Astrocyte (in vitro differentiated cells and primary cell): ENCODE measurements around the gene ADGRA3. TPM values are rescaled to one million over a fixed set of nuclear protein-coding genes. Genes with fewer than 3 reads are reported as not detected.

ENCODE experiments used
- DNase-seq: peaks from one replicate; pipeline ENCODE4 v3.0.0-alpha.2; 2010; ENCODE audit warnings: low read depth
- FAIRE-seq: peaks from 2 replicates; lab custom pipeline; 2011; peaks lifted over from hg19 to GRCh38; lab: Jason Lieb, UNC
- H2AFZ ChIP-seq: 2 replicates; pipeline ENCODE4 v1.6.0; 2012; ENCODE audit warnings: low read depth, low read length, inconsistent platforms
- H3K27ac ChIP-seq: 2 replicates; pipeline ENCODE4 v1.5.1; 2011; ENCODE audit warnings: low read depth, low read length, inconsistent platforms
- H3K27me3 ChIP-seq: 2 replicates; pipeline ENCODE4 v1.6.0; 2011; ENCODE audit warnings: low read length, inconsistent platforms; ENCODE audit not compliant: insufficient read depth
- H3K36me3 ChIP-seq: 2 replicates; pipeline ENCODE4 v1.5.1; 2011; ENCODE audit warnings: low read length, inconsistent platforms; ENCODE audit not compliant: insufficient read depth
- H3K4me1 ChIP-seq: 2 replicates; pipeline ENCODE4 v1.5.1; 2011; ENCODE audit warnings: low read length, inconsistent platforms; ENCODE audit not compliant: insufficient read depth
- H3K4me2 ChIP-seq: 2 replicates; pipeline ENCODE4 v1.6.0; 2012; ENCODE audit warnings: low read length, inconsistent platforms
- H3K4me3 ChIP-seq: 2 replicates; pipeline ENCODE4 v1.5.1; 2011; ENCODE audit warnings: low read depth, mild to moderate bottlenecking, low read length, inconsistent platforms; ENCODE audit not compliant: insufficient read depth
- H3K79me2 ChIP-seq: 2 replicates; pipeline ENCODE4 v1.6.0; 2012; ENCODE audit warnings: mild to moderate bottlenecking, low read length, inconsistent platforms; ENCODE audit not compliant: insufficient read depth
- H3K9ac ChIP-seq: 2 replicates; pipeline ENCODE4 v1.6.0; 2012; ENCODE audit warnings: mild to moderate bottlenecking, low read length, inconsistent platforms
- H3K9me3 ChIP-seq: 2 replicates; pipeline ENCODE4 v1.5.1; 2012; ENCODE audit warnings: low read depth, mild to moderate bottlenecking, low read length, inconsistent platforms; ENCODE audit not compliant: insufficient read depth
- H4K20me1 ChIP-seq: 2 replicates; pipeline ENCODE4 v1.6.0; 2012; ENCODE audit warnings: low read length, inconsistent platforms; ENCODE audit not compliant: insufficient read depth
- H3K27ac Mint-ChIP-seq: one replicate; pipeline ENCODE4 v1.8.0; 2021; ENCODE audit warnings: mild to moderate bottlenecking, mixed read lengths; ENCODE audit not compliant: unreplicated experiment
- H3K27me3 Mint-ChIP-seq: one replicate; pipeline ENCODE4 v1.8.0; 2021; ENCODE audit warnings: low read depth, mixed read lengths; ENCODE audit not compliant: unreplicated experiment
- H3K36me3 Mint-ChIP-seq: one replicate; pipeline ENCODE4 v1.8.0; 2021; ENCODE audit warnings: low read depth, mixed read lengths; ENCODE audit not compliant: unreplicated experiment
- H3K4me1 Mint-ChIP-seq: one replicate; pipeline ENCODE4 v1.8.0; 2021; ENCODE audit warnings: low read depth, mixed read lengths; ENCODE audit not compliant: unreplicated experiment
- H3K4me3 Mint-ChIP-seq: one replicate; pipeline ENCODE4 v1.8.0; 2021; ENCODE audit warnings: mild to moderate bottlenecking, moderate library complexity, mixed read lengths; ENCODE audit not compliant: unreplicated experiment
- H3K9me3 Mint-ChIP-seq: one replicate; pipeline ENCODE4 v1.8.0; 2021; ENCODE audit warnings: mild to moderate bottlenecking, mixed read lengths; ENCODE audit not compliant: unreplicated experiment
- EZH2 ChIP-seq: IDR thresholded peaks from 2 replicates; pipeline ENCODE4 v1.6.1; 2012; ENCODE audit warnings: mild to moderate bottlenecking, low read length, inconsistent platforms; ENCODE audit not compliant: insufficient read depth
- total RNA-seq: library from RNA; stranded (reverse); gene quantifications from 2 replicates; pipeline ENCODE4 v1.2.1, GENCODE V29; 2021
- TF ChIP-seq, protein P1 (sequence below): IDR thresholded peaks from 2 replicates; pipeline ENCODE4 v1.5.1; 2011; ENCODE audit warnings: low read depth, mild to moderate bottlenecking, inconsistent platforms, low read length, moderate library complexity; ENCODE audit not compliant: insufficient read depth

The ADGRA3 gene
- total RNA-seq, 1 donor from 2014 or later, result 27.3 TPM

DNA sequence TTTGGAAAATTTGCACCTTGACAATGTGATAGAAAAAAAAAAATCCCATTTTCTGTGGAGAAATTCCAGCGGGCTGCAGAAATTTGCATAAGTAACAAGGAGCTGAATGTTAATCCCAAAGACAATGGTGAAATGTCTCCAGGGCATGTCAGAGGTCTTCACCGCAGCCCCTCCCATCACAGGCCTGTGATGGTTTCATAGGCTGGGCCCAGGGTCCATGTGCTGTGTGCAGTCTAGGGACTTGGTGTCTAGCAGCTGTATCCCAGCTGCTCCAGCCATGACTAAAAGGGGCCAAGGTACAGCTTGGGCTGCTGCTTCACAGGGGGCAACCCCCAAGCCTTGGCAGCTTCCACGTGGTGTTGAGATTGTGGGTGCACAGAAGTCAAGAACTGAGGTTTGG is 85.2 kb downstream of the ADGRA3 start:
- no peaks in the 10 kb centered on the region for H3K79me2 ChIP-seq
- Mint-ChIP-seq H3K27ac (no peak overlapping the region), H3K27me3 (no peaks in the 10 kb centered on the region), H3K4me3 (no peak overlapping the region), H3K36me3 (peaks cover 7% of the 10 kb centered on the region), H3K4me1 (no peaks in the 10 kb centered on the region), H3K9me3 (no peaks in the 10 kb centered on the region)
- H4K20me1 ChIP-seq, result no peaks in the 10 kb centered on the region
- no peak overlapping the region for H3K27ac ChIP-seq
- H3K9me3 ChIP-seq, result no peaks in the 10 kb centered on the region
- no peaks in the 10 kb centered on the region for H3K36me3 ChIP-seq
- no peaks in the 10 kb centered on the region for H3K4me1 ChIP-seq
- no peaks in the 10 kb centered on the region for H3K27me3 ChIP-seq
- no peak overlapping the region for H3K9ac ChIP-seq
- FAIRE-seq, result no peak
- no peak overlapping the region for H2AFZ ChIP-seq
- DNase-seq, result no peak
- H3K4me3 ChIP-seq, result no peak overlapping the region
- TF ChIP-seq, protein P1, sequence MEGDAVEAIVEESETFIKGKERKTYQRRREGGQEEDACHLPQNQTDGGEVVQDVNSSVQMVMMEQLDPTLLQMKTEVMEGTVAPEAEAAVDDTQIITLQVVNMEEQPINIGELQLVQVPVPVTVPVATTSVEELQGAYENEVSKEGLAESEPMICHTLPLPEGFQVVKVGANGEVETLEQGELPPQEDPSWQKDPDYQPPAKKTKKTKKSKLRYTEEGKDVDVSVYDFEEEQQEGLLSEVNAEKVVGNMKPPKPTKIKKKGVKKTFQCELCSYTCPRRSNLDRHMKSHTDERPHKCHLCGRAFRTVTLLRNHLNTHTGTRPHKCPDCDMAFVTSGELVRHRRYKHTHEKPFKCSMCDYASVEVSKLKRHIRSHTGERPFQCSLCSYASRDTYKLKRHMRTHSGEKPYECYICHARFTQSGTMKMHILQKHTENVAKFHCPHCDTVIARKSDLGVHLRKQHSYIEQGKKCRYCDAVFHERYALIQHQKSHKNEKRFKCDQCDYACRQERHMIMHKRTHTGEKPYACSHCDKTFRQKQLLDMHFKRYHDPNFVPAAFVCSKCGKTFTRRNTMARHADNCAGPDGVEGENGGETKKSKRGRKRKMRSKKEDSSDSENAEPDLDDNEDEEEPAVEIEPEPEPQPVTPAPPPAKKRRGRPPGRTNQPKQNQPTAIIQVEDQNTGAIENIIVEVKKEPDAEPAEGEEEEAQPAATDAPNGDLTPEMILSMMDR, result no peak
- TF ChIP-seq EZH2, result no peak
- H3K4me2 ChIP-seq, result no peak overlapping the region

DNA sequence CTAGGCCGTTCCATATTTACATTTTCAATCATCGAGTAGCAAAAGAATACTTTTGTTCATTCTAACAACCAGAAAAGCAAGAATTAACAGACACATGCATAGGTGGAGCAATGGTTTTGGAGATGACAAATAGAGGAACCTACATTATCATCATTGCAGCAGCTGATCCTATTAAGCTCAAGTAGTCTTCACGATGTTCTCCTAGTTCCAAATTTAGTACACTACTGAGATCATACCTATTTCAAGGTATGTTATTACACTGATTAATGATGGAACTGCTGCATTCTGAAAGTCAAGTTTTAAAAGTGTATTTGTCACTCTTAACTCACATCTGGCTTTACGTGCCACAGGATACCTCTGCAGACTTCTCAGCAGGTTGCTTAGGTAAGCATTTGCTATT is 87.4 kb downstream of the ADGRA3 start:
- no peak overlapping the region for H3K4me3 Mint-ChIP-seq
- Histone ChIP-seq H3K36me3 (no peaks in the 10 kb centered on the region), H2AFZ (no peak overlapping the region), H3K4me2 (no peak overlapping the region), H3K79me2 (no peaks in the 10 kb centered on the region), H3K9ac (no peak overlapping the region), H3K27ac (no peak overlapping the region), H3K4me3 (no peak overlapping the region), H3K27me3 (no peaks in the 10 kb centered on the region), H4K20me1 (no peaks in the 10 kb centered on the region), H3K9me3 (no peaks in the 10 kb centered on the region), H3K4me1 (no peaks in the 10 kb centered on the region)
- TF ChIP-seq, protein P1, result no peak
- TF ChIP-seq EZH2, result no peak
- no peaks in the 10 kb centered on the region for H3K4me1 Mint-ChIP-seq
- H3K9me3 Mint-ChIP-seq, result no peaks in the 10 kb centered on the region
- H3K27ac Mint-ChIP-seq, result no peak overlapping the region
- H3K27me3 Mint-ChIP-seq, result no peaks in the 10 kb centered on the region
- H3K36me3 Mint-ChIP-seq, result peaks cover 9% of the 10 kb centered on the region
- no peak for DNase-seq
- FAIRE-seq, result no peak

DNA sequence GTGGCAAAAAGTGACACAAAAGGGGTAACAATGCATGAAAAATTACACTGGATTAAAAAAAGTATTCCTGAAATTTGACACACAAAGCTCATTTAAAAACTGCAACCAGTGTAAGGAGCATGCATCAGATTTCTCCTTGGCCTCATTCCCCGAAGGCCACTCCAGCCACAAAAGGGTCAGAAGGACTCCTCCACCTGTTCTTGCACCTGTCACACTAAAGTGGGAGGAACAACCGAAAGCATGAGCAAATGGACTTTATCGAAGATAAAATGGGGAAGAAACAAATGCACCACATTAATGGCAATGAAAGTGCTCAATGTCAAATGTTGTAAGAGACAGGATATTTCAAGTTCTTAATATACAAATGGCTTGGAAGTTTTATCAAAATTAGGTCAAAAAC is 88.2 kb downstream of the ADGRA3 start:
- H3K36me3 Mint-ChIP-seq, result peaks cover 9% of the 10 kb centered on the region

More for the DNA sequence above, 88.2 kb downstream of the ADGRA3 start:
- DNase-seq (no peak), FAIRE-seq (no peak)
- no peaks in the 10 kb centered on the region for H3K4me1 ChIP-seq
- H3K4me3 Mint-ChIP-seq, result no peak overlapping the region
- H4K20me1 ChIP-seq, result no peaks in the 10 kb centered on the region
- no peak overlapping the region for H3K4me3 ChIP-seq
- H3K9me3 ChIP-seq, result no peaks in the 10 kb centered on the region
- H3K27ac ChIP-seq, result no peak overlapping the region
- no peaks in the 10 kb centered on the region for H3K36me3 ChIP-seq
- H2AFZ ChIP-seq, result no peak overlapping the region
- H3K79me2 ChIP-seq, result no peaks in the 10 kb centered on the region
- TF ChIP-seq EZH2, result no peak
- TF ChIP-seq, protein P1, result no peak
- H3K27ac Mint-ChIP-seq, result no peak overlapping the region
- no peaks in the 10 kb centered on the region for H3K9me3 Mint-ChIP-seq
- H3K4me2 ChIP-seq, result no peak overlapping the region
- no peaks in the 10 kb centered on the region for H3K27me3 ChIP-seq
- no peak overlapping the region for H3K9ac ChIP-seq
- H3K4me1 Mint-ChIP-seq, result no peaks in the 10 kb centered on the region
- H3K27me3 Mint-ChIP-seq, result no peaks in the 10 kb centered on the region
